NCI-H1092 treated with DMSO at 0.1 percent for 48 hours (cell line): ENCODE data around the gene SLC49A3.
A peak's percentile ranks its signal among the peaks of the same experiment; 100 is the strongest.

Experiments used
- DNase-seq: peaks from one replicate; lab custom pipeline; 2025; lab: John Stamatoyannopoulos, UW

The SLC49A3 gene

GRCh38 chr4:665751-666435 is 23.1 kb downstream of the SLC49A3 start:
- no peak for DNase-seq

- DNase-seq, result no peak
Measured at GRCh38 chr4:665381-665750, 23.6 kb downstream of the SLC49A3 start.

GRCh38 chr4:664713-665231 is 24.2 kb downstream of the SLC49A3 start:
- no peak for DNase-seq

- peak; percentile 59 for DNase-seq
Measured at GRCh38 chr4:663438-664428, 25.2 kb downstream of the SLC49A3 start.

- DNase-seq, result no peak
Measured at GRCh38 chr4:663046-663437, 25.9 kb downstream of the SLC49A3 start.

GRCh38 chr4:661881-662761 is 26.8 kb downstream of the SLC49A3 start:
- DNase-seq, result no peak

- no peak for DNase-seq
Measured at GRCh38 chr4:661231-661630, 27.7 kb downstream of the SLC49A3 start.

GRCh38 chr4:660401-660800 is 28.6 kb downstream of the SLC49A3 start:
- DNase-seq, result no peak

GRCh38 chr4:659851-660250 is 29.1 kb downstream of the SLC49A3 start:
- no peak for DNase-seq

- no peak for DNase-seq
Measured at GRCh38 chr4:658681-659667, 30.0 kb downstream of the SLC49A3 start.

- no peak for DNase-seq
Measured at GRCh38 chr4:657834-658667, 30.9 kb downstream of the SLC49A3 start.

- DNase-seq, result no peak
Measured at GRCh38 chr4:657338-657833, 31.6 kb downstream of the SLC49A3 start.

- DNase-seq, result no peak
Measured at GRCh38 chr4:656436-657337, 32.3 kb downstream of the SLC49A3 start.

GRCh38 chr4:655464-656151 is 33.3 kb downstream of the SLC49A3 start:
- no peak for DNase-seq

GRCh38 chr4:654871-655463 is 34.0 kb downstream of the SLC49A3 start:
- DNase-seq, result no peak

- no peak for DNase-seq
Measured at GRCh38 chr4:654503-654845, 34.5 kb downstream of the SLC49A3 start.

GRCh38 chr4:653831-654502 is 35.0 kb downstream of the SLC49A3 start:
- DNase-seq, result no peak
